ENCODE results near the gene EGFL7. TPM values are rescaled to one million over a fixed set of nuclear protein-coding genes. Genes with fewer than 3 reads are reported as not detected.

Gene EGFL7
- total RNA-seq, 1 experiment from 2014 or later, result 79.5 TPM

GRCh38 chr9:136645903-136646754, 16.6 kb upstream of the EGFL7 start:
- no peak overlapping the region for H3K27ac ChIP-seq (ENCODE audit: low read depth, low read length, poor library complexity, severe bottlenecking)
- no peak for TF ChIP-seq EZH2 (IDR thresholded peaks at IDR 0.05; ENCODE audit: borderline replicate concordance, low read depth, low read length, poor library complexity, severe bottlenecking)
- no peak for TF ChIP-seq CTCF (conservative IDR thresholded peaks at IDR 0.05; ENCODE audit: low read depth, low read length)
- H3K36me3 ChIP-seq (ENCODE audit: insufficient read depth, low read length, poor library complexity, severe bottlenecking), result no peaks in the 10 kb centered on the region
- no peak overlapping the region for H3K4me3 ChIP-seq (ENCODE audit: low read depth, low read length, poor library complexity, severe bottlenecking)
- H3K4me1 ChIP-seq (ENCODE audit: insufficient read depth, low read length, poor library complexity, severe bottlenecking), result peaks cover 8% of the 10 kb centered on the region
- BruUV-seq (replicated peaks), result no TSS peak
- ChIA-PET CTCF (interaction anchor here (0.7 kb wide), 1 partner anchor 40 kb away, joined by 13 read pairs; no protein-coding TSS in a partner anchor), POLR2A (ENCODE audit: low non-redundant PET) (no interaction called here)
- no peaks in the 10 kb centered on the region for H3K27me3 ChIP-seq (replicated peaks; ENCODE audit: insufficient read depth, low read depth, low read length, poor library complexity)
- intact Hi-C loops (cut with micrococcal nuclease; ENCODE audit: unreplicated experiment), result no loop called here
- H3K9me3 ChIP-seq (ENCODE audit: low read depth, low read length, poor library complexity, severe bottlenecking), result no peaks in the 10 kb centered on the region
- no peak for DNase-seq (ENCODE audit: low spot score)

GRCh38 chr9:136646827-136647711, 15.6 kb upstream of the EGFL7 start:
- no TSS peak for BruUV-seq (replicated peaks)
- H3K9me3 ChIP-seq (ENCODE audit: low read depth, low read length, poor library complexity, severe bottlenecking), result no peaks in the 10 kb centered on the region
- TF ChIP-seq EZH2 (IDR thresholded peaks at IDR 0.05; ENCODE audit: borderline replicate concordance, low read depth, low read length, poor library complexity, severe bottlenecking) (no peak), CTCF (conservative IDR thresholded peaks at IDR 0.05; ENCODE audit: low read depth, low read length) (no peak)
- CTCF ChIA-PET, result interaction anchor here (0.7 kb wide), 1 partner anchor 39 kb away, joined by 13 read pairs; no protein-coding TSS in a partner anchor
- POLR2A ChIA-PET (ENCODE audit: low non-redundant PET), result no interaction called here
- no peaks in the 10 kb centered on the region for H3K27me3 ChIP-seq (replicated peaks; ENCODE audit: insufficient read depth, low read depth, low read length, poor library complexity)
- no peak overlapping the region for H3K4me3 ChIP-seq (ENCODE audit: low read depth, low read length, poor library complexity, severe bottlenecking)
- no peaks in the 10 kb centered on the region for H3K36me3 ChIP-seq (ENCODE audit: insufficient read depth, low read length, poor library complexity, severe bottlenecking)
- H3K27ac ChIP-seq (ENCODE audit: low read depth, low read length, poor library complexity, severe bottlenecking), result no peak overlapping the region
- H3K4me1 ChIP-seq (ENCODE audit: insufficient read depth, low read length, poor library complexity, severe bottlenecking), result peaks cover 8% of the 10 kb centered on the region
- intact Hi-C loops (cut with micrococcal nuclease; ENCODE audit: unreplicated experiment), result no loop called here
- DNase-seq (ENCODE audit: low spot score), result no peak

DNA sequence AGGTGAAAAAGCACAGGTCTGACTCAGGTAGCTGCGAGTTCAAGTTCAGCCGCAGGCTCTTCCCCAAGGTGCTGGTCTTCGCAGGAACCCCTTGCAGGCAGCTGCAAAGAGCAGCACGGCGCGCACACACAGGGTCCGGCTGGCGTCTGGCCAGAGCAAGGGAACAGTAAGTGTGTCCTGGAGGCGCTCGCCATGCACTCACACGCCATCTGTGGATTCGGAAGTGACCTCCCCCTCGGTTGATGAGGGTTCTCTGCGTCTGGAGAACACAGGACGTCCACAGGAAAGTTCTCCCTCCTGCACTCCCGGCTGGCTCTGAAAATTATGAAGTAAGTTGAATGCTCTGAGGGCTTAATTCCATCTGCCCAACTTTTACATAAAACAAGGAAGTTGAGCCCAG, 14.0 kb upstream of the EGFL7 start:
- CTCF ChIA-PET, result no interaction called here
- POLR2A ChIA-PET (ENCODE audit: low non-redundant PET), result no interaction called here
- BruUV-seq (replicated peaks), result no TSS peak
- Histone ChIP-seq H3K4me3 (ENCODE audit: low read depth, low read length, poor library complexity, severe bottlenecking) (no peak overlapping the region), H3K4me1 (ENCODE audit: insufficient read depth, low read length, poor library complexity, severe bottlenecking) (peaks cover 8% of the 10 kb centered on the region), H3K36me3 (ENCODE audit: insufficient read depth, low read length, poor library complexity, severe bottlenecking) (no peaks in the 10 kb centered on the region), H3K27me3 (replicated peaks; ENCODE audit: insufficient read depth, low read depth, low read length, poor library complexity) (no peaks in the 10 kb centered on the region), H3K27ac (ENCODE audit: low read depth, low read length, poor library complexity, severe bottlenecking) (no peak overlapping the region), H3K9me3 (ENCODE audit: low read depth, low read length, poor library complexity, severe bottlenecking) (no peaks in the 10 kb centered on the region)
- intact Hi-C loops (cut with micrococcal nuclease; ENCODE audit: unreplicated experiment), result no loop called here
- no peak for DNase-seq (ENCODE audit: low spot score)
- TF ChIP-seq CTCF (conservative IDR thresholded peaks at IDR 0.05; ENCODE audit: low read depth, low read length), result no peak
- TF ChIP-seq EZH2 (IDR thresholded peaks at IDR 0.05; ENCODE audit: borderline replicate concordance, low read depth, low read length, poor library complexity, severe bottlenecking), result no peak
